ENCODE results near the gene CIITA.

Gene CIITA

DNA sequence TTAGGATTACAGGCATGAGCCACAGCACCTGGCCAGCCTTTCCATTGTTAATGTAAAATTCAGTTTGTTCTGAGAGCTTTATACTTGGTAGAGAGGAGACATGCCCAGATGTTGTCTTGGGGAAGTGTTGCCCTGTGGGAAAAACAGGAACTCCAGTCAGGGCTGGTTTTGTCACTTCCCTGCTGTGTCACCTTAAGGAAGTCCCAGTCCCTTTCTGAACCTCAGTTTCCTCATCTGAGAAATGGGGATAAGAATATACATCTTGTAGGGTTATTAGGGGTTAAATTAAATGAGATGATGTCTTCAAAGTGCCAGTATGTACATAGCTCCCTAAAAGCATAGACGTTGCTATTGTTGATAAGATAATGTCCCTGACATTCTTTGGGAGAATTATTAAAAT is 92.6 kb downstream of the CIITA start:
- Histone ChIP-seq H3K4me1 (ENCODE audit: low read depth, poor library complexity, severe bottlenecking) (peaks cover 76% of the 10 kb centered on the region), H2AFZ (ENCODE audit: low read depth) (no peak overlapping the region), H3K79me2 (ENCODE audit: insufficient read depth, low read depth) (peaks cover 5% of the 10 kb centered on the region; the same call in 1 of the 2 replicates), H4K20me1 (ENCODE audit: insufficient read depth) (no peaks in the 10 kb centered on the region), H3K27ac (no peak overlapping the region), H3K27me3 (ENCODE audit: insufficient read depth, low read depth) (no peaks in the 10 kb centered on the region), H3K36me3 (ENCODE audit: insufficient read depth) (no peaks in the 10 kb centered on the region), H3K9ac (no peak overlapping the region), H3K4me2 (no peak overlapping the region), H3K4me3 (IDR thresholded peaks at IDR 0.05; ENCODE audit: insufficient read depth, low read depth, low read length) (no peak overlapping the region)
- TF ChIP-seq, protein P1, sequence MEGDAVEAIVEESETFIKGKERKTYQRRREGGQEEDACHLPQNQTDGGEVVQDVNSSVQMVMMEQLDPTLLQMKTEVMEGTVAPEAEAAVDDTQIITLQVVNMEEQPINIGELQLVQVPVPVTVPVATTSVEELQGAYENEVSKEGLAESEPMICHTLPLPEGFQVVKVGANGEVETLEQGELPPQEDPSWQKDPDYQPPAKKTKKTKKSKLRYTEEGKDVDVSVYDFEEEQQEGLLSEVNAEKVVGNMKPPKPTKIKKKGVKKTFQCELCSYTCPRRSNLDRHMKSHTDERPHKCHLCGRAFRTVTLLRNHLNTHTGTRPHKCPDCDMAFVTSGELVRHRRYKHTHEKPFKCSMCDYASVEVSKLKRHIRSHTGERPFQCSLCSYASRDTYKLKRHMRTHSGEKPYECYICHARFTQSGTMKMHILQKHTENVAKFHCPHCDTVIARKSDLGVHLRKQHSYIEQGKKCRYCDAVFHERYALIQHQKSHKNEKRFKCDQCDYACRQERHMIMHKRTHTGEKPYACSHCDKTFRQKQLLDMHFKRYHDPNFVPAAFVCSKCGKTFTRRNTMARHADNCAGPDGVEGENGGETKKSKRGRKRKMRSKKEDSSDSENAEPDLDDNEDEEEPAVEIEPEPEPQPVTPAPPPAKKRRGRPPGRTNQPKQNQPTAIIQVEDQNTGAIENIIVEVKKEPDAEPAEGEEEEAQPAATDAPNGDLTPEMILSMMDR (conservative IDR thresholded peaks at IDR 0.05; ENCODE audit: low read depth, low read length), result no peak

DNA sequence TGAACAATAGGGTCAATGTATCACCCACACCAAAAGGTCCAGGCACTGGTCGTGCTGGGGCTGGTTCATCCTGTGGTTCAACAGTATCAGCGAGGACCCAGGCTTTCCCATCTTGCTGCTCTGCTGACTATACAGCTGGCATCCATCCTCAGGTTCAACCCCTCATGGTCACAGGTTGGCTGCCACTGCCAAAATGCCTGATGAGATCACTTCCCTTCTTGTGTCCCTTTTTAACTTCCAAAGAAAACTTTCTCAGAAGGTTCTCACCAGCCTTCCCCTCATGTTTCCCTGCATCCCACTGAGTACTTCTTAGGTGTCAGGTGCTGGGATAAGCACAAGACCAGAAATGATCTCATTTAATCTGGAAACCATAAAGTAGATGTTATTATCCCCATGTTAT is 93.1 kb downstream of the CIITA start:
- TF ChIP-seq, protein P1 (conservative IDR thresholded peaks at IDR 0.05; ENCODE audit: low read depth, low read length), result no peak
- Histone ChIP-seq H2AFZ (ENCODE audit: low read depth) (no peak overlapping the region), H3K4me2 (no peak overlapping the region), H3K27ac (no peak overlapping the region), H4K20me1 (ENCODE audit: insufficient read depth) (no peaks in the 10 kb centered on the region), H3K4me3 (IDR thresholded peaks at IDR 0.05; ENCODE audit: insufficient read depth, low read depth, low read length) (no peak overlapping the region), H3K4me1 (ENCODE audit: low read depth, poor library complexity, severe bottlenecking) (peaks cover 71% of the 10 kb centered on the region), H3K36me3 (ENCODE audit: insufficient read depth) (no peaks in the 10 kb centered on the region), H3K9ac (no peak overlapping the region), H3K27me3 (ENCODE audit: insufficient read depth, low read depth) (no peaks in the 10 kb centered on the region), H3K79me2 (ENCODE audit: insufficient read depth, low read depth) (peaks cover 5% of the 10 kb centered on the region; the same call in 1 of the 2 replicates)

DNA sequence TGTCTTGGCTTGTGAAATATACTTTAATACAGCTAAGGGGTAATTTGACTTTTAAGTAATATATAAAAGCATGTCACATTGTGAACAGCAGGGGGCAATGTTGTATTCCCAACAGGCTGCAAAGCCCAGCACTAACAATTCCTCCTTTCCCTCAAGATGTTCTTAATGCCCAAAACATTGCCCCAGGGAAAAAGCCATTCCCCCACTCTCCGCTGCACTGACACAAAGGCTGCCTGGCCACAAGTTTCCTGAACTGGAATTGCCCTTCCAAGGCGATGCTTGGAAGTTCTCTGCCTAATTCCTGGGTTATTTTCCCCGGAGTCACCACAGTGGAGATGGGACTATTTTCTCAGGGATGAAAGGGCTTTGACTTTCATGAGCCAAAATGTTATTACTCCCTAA is 94.6 kb downstream of the CIITA start:
- H3K4me2 ChIP-seq, result no peak overlapping the region
- H3K79me2 ChIP-seq (ENCODE audit: insufficient read depth, low read depth), result peaks cover 5% of the 10 kb centered on the region; the same call in 1 of the 2 replicates
- H4K20me1 ChIP-seq (ENCODE audit: insufficient read depth), result no peaks in the 10 kb centered on the region
- no peak overlapping the region for H3K4me3 ChIP-seq (IDR thresholded peaks at IDR 0.05; ENCODE audit: insufficient read depth, low read depth, low read length)
- no peak overlapping the region for H3K27ac ChIP-seq
- no peak overlapping the region for H2AFZ ChIP-seq (ENCODE audit: low read depth)
- H3K9ac ChIP-seq, result no peak overlapping the region
- peaks cover 58% of the 10 kb centered on the region for H3K4me1 ChIP-seq (ENCODE audit: low read depth, poor library complexity, severe bottlenecking)
- 0 out of 2 replicates have a peak, but pooled peaks cover 3% of the 10 kb centered on the region for H3K36me3 ChIP-seq (ENCODE audit: insufficient read depth)
- TF ChIP-seq, protein P1 (conservative IDR thresholded peaks at IDR 0.05; ENCODE audit: low read depth, low read length), result peak; percentile 96
- no peaks in the 10 kb centered on the region for H3K27me3 ChIP-seq (ENCODE audit: insufficient read depth, low read depth)

DNA sequence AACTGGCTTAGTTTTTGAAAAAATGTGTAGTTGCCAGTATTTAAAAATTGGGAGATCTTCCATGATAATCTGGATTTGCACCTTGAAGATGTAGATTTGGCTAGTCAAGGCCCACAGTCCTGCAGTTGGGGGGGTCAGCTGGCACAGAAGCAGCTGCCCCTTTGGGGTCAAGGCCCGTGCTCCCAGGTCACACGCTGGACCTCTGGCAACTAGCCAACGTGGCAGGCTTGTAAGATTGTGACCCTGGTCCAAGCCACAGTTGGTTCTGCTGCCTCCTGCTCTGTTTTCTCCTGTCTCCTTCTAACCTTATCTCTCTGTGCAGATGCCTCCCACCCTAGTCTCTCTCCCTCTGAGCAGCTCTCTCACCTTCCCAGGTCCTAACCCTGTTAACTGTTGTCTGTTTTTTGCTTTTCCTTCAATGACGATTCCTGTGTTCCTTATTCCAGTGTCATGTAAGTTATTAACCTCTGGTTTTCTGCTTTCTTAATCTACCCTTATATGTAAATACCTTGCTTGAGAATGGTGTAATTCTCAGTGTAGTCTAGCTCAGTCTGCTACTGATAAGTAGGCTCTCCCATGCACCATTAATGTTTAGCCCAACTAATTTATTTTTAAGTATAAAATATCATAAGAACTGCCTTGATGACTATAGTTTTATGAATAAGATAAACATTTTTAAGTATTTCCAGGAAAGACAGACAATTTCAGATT is 95.3 kb downstream of the CIITA start:
- no peak overlapping the region for H3K27ac ChIP-seq
- H2AFZ ChIP-seq (ENCODE audit: low read depth), result no peak overlapping the region
- H3K4me2 ChIP-seq, result no peak overlapping the region
- no peak overlapping the region for H3K4me3 ChIP-seq (IDR thresholded peaks at IDR 0.05; ENCODE audit: insufficient read depth, low read depth, low read length)
- no peaks in the 10 kb centered on the region for H4K20me1 ChIP-seq (ENCODE audit: insufficient read depth)
- peaks cover 2% of the 10 kb centered on the region; the same call in 1 of the 2 replicates for H3K79me2 ChIP-seq (ENCODE audit: insufficient read depth, low read depth)
- H3K27me3 ChIP-seq (ENCODE audit: insufficient read depth, low read depth), result no peaks in the 10 kb centered on the region
- TF ChIP-seq, protein P1 (conservative IDR thresholded peaks at IDR 0.05; ENCODE audit: low read depth, low read length), result no peak
- no peak overlapping the region for H3K9ac ChIP-seq
- 0 out of 2 replicates have a peak, but pooled peaks cover 3% of the 10 kb centered on the region for H3K36me3 ChIP-seq (ENCODE audit: insufficient read depth)
- H3K4me1 ChIP-seq (ENCODE audit: low read depth, poor library complexity, severe bottlenecking), result peaks cover 51% of the 10 kb centered on the region

All from KMS-11 (cell line).